ENCODE measurements around the gene ARHGEF1.

The ARHGEF1 gene

DNA sequence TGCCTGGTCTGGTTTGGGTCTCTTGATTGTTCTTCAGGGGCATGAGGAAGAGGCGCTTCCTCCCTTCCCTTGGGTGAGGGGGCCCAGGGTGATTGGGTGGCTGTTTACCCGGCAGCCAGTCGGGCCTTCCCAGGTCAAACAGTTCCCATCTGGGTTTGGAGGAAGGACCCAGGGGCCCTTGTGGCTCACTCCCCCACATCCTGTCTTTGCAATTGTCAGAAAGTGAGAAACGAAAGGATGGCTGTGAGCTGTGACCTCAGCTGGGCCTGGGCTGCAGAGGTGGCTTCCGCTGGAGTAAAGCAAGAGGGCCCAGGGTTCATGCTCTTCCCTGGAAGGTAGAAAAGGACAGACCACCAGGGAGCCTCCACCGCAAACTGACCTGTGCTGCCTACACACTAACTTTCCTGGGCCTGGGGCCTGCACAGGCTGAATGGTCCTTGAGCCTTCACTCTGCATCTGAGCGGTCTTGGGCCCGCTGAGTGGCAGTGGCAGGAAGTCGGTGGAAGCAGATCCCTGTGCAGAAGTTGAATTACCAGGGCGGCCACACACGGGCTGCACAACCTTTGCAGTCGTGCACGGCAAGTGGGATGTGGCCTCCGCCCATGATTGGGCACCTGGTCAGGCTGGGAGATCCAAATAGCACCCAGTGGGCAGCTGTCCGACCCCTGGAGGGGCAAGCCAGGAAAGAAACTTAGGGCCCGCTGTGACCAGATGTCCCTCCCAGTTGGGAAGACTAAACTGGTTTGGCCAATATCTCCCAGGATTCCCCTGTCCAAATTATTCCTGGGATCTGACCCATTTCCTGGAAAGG is 11.2 kb upstream of the ARHGEF1 start (continued):
- TF ChIP-seq, protein P1, sequence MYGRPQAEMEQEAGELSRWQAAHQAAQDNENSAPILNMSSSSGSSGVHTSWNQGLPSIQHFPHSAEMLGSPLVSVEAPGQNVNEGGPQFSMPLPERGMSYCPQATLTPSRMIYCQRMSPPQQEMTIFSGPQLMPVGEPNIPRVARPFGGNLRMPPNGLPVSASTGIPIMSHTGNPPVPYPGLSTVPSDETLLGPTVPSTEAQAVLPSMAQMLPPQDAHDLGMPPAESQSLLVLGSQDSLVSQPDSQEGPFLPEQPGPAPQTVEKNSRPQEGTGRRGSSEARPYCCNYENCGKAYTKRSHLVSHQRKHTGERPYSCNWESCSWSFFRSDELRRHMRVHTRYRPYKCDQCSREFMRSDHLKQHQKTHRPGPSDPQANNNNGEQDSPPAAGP (tag by site-specific recombination; IDR thresholded peaks at IDR 0.05), result no peak
- TF ChIP-seq, protein P2, sequence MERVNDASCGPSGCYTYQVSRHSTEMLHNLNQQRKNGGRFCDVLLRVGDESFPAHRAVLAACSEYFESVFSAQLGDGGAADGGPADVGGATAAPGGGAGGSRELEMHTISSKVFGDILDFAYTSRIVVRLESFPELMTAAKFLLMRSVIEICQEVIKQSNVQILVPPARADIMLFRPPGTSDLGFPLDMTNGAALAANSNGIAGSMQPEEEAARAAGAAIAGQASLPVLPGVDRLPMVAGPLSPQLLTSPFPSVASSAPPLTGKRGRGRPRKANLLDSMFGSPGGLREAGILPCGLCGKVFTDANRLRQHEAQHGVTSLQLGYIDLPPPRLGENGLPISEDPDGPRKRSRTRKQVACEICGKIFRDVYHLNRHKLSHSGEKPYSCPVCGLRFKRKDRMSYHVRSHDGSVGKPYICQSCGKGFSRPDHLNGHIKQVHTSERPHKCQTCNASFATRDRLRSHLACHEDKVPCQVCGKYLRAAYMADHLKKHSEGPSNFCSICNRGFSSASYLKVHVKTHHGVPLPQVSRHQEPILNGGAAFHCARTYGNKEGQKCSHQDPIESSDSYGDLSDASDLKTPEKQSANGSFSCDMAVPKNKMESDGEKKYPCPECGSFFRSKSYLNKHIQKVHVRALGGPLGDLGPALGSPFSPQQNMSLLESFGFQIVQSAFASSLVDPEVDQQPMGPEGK (tag by site-specific recombination; IDR thresholded peaks at IDR 0.05), result 0 out of 2 replicates have a peak, but pooled peaks have one; percentile 31
- TF ChIP-seq ZBTB21 (tag by site-specific recombination; IDR thresholded peaks at IDR 0.05) (no peak), ZNF530 (tag by site-specific recombination; IDR thresholded peaks at IDR 0.05; ENCODE audit: low read depth) (no peak), ZNF596 (tag by site-specific recombination; IDR thresholded peaks at IDR 0.05) (no peak), ZNF654 (tag by site-specific recombination; IDR thresholded peaks at IDR 0.05; ENCODE audit: low read depth) (no peak), KLF1 (tag by site-specific recombination; IDR thresholded peaks at IDR 0.05) (no peak), IKZF3 (tag by site-specific recombination; IDR thresholded peaks at IDR 0.05) (peak; percentile 85; the same call in 1 of the 2 replicates), ZNF16 (tag by site-specific recombination; IDR thresholded peaks at IDR 0.05; ENCODE audit: low read depth) (no peak), ZNF433 (tag by site-specific recombination; IDR thresholded peaks at IDR 0.05; ENCODE audit: low read depth) (no peak), ZNF37A (tag by site-specific recombination; IDR thresholded peaks at IDR 0.05) (peak; percentile 13; the same call in 1 of the 2 replicates), HOXD13 (CRISPR knock-in tag; IDR thresholded peaks at IDR 0.05; ENCODE audit: borderline replicate concordance) (no peak), ZFP3 (tag by site-specific recombination; IDR thresholded peaks at IDR 0.05; ENCODE audit: low read depth) (no peak), ZNF140 (tag by site-specific recombination; IDR thresholded peaks at IDR 0.05) (no peak), MYNN (tag by site-specific recombination; IDR thresholded peaks at IDR 0.05; ENCODE audit: borderline replicate concordance) (no peak), ZNF223 (tag by site-specific recombination; IDR thresholded peaks at IDR 0.05) (no peak), SCRT2 (tag by site-specific recombination; IDR thresholded peaks at IDR 0.05) (no peak), ZNF701 (tag by site-specific recombination; IDR thresholded peaks at IDR 0.05) (no peak), GLIS2 (tag by site-specific recombination; IDR thresholded peaks at IDR 0.05) (0 out of 2 replicates have a peak, but pooled peaks have one; percentile 30), MEIS1 (CRISPR knock-in tag; IDR thresholded peaks at IDR 0.05; ENCODE audit: borderline replicate concordance) (no peak), SP2 (tag by site-specific recombination; IDR thresholded peaks at IDR 0.05) (peak; percentile 24; the same call in 1 of the 2 replicates), ZNF571 (tag by site-specific recombination; IDR thresholded peaks at IDR 0.05) (no peak), ZNF776 (tag by site-specific recombination; IDR thresholded peaks at IDR 0.05; ENCODE audit: borderline replicate concordance) (no peak)
- TF ChIP-seq, protein P3, sequence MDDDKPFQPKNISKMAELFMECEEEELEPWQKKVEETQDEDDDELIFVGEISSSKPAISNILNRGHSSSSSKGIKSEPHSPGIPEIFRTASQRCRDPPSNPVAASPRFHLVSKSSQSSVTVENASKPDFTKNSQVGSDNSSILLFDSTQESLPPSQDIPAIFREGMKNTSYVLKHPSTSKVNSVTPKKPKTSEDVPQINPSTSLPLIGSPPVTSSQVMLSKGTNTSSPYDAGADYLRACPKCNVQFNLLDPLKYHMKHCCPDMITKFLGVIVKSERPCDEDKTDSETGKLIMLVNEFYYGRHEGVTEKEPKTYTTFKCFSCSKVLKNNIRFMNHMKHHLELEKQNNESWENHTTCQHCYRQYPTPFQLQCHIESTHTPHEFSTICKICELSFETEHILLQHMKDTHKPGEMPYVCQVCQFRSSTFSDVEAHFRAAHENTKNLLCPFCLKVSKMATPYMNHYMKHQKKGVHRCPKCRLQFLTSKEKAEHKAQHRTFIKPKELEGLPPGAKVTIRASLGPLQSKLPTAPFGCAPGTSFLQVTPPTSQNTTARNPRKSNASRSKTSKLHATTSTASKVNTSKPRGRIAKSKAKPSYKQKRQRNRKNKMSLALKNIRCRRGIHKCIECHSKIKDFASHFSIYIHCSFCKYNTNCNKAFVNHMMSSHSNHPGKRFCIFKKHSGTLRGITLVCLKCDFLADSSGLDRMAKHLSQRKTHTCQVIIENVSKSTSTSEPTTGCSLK (tag by site-specific recombination; IDR thresholded peaks at IDR 0.05), result no peak
- TF ChIP-seq, protein P4, sequence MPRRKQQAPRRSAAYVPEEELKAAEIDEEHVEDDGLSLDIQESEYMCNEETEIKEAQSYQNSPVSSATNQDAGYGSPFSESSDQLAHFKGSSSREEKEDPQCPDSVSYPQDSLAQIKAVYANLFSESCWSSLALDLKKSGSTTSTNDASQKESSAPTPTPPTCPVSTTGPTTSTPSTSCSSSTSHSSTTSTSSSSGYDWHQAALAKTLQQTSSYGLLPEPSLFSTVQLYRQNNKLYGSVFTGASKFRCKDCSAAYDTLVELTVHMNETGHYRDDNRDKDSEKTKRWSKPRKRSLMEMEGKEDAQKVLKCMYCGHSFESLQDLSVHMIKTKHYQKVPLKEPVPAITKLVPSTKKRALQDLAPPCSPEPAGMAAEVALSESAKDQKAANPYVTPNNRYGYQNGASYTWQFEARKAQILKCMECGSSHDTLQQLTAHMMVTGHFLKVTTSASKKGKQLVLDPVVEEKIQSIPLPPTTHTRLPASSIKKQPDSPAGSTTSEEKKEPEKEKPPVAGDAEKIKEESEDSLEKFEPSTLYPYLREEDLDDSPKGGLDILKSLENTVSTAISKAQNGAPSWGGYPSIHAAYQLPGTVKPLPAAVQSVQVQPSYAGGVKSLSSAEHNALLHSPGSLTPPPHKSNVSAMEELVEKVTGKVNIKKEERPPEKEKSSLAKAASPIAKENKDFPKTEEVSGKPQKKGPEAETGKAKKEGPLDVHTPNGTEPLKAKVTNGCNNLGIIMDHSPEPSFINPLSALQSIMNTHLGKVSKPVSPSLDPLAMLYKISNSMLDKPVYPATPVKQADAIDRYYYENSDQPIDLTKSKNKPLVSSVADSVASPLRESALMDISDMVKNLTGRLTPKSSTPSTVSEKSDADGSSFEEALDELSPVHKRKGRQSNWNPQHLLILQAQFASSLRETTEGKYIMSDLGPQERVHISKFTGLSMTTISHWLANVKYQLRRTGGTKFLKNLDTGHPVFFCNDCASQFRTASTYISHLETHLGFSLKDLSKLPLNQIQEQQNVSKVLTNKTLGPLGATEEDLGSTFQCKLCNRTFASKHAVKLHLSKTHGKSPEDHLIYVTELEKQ (tag by site-specific recombination; IDR thresholded peaks at IDR 0.05; ENCODE audit: borderline replicate concordance), result no peak
- TF ChIP-seq, protein P5, sequence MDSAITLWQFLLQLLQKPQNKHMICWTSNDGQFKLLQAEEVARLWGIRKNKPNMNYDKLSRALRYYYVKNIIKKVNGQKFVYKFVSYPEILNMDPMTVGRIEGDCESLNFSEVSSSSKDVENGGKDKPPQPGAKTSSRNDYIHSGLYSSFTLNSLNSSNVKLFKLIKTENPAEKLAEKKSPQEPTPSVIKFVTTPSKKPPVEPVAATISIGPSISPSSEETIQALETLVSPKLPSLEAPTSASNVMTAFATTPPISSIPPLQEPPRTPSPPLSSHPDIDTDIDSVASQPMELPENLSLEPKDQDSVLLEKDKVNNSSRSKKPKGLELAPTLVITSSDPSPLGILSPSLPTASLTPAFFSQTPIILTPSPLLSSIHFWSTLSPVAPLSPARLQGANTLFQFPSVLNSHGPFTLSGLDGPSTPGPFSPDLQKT (IDR thresholded peaks at IDR 0.05; ENCODE audit: borderline replicate concordance, low read depth, low read length), result no peak
- TF ChIP-seq, protein P6, sequence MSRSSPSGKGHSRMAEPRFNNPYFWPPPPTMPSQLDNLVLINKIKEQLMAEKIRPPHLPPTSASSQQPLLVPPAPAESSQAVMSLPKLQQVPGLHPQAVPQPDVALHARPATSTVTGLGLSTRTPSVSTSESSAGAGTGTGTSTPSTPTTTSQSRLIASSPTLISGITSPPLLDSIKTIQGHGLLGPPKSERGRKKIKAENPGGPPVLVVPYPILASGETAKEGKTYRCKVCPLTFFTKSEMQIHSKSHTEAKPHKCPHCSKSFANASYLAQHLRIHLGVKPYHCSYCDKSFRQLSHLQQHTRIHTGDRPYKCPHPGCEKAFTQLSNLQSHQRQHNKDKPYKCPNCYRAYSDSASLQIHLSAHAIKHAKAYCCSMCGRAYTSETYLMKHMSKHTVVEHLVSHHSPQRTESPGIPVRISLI (tag by site-specific recombination; IDR thresholded peaks at IDR 0.05), result no peak
